NT2/D1 (cell line): Measurements from ENCODE around the gene CCDC174.

Source experiments
- DNase-seq: peaks from one replicate; pipeline ENCODE4 v3.0.0-alpha.2; 2011; ENCODE audit warnings: low read depth, low spot score
- H3K27me3 ChIP-seq: 2 replicates; pipeline ENCODE4 v1.6.0; 2011; ENCODE audit warnings: mild to moderate bottlenecking; ENCODE audit not compliant: insufficient read length, insufficient read depth
- H3K36me3 ChIP-seq: 2 replicates; pipeline ENCODE4 v1.6.1; 2011; ENCODE audit warnings: mild to moderate bottlenecking, low read length, mixed read lengths; ENCODE audit not compliant: insufficient read depth, insufficient read length
- H3K4me1 ChIP-seq: 2 replicates; pipeline ENCODE4 v1.5.1; 2011; ENCODE audit not compliant: insufficient read depth, insufficient read length
- H3K4me3 ChIP-seq: 2 replicates; pipeline ENCODE4 v1.5.1; 2011; ENCODE audit warnings: low read depth; ENCODE audit not compliant: insufficient read length
- H3K9ac ChIP-seq: 2 replicates; pipeline ENCODE4 v1.6.0; 2011; ENCODE audit warnings: low read depth; ENCODE audit not compliant: insufficient read length
- H3K9me3 ChIP-seq: 2 replicates; pipeline ENCODE4 v1.5.1; 2011; ENCODE audit warnings: mild to moderate bottlenecking, low read length; ENCODE audit not compliant: insufficient read depth
- SUZ12 ChIP-seq: IDR thresholded peaks from 2 replicates; pipeline ENCODE4 v1.6.1; 2011; ENCODE audit not compliant: insufficient read length, insufficient read depth; ENCODE audit errors: extremely low read depth
- YY1 ChIP-seq: IDR thresholded peaks from 2 replicates; pipeline ENCODE4 v1.6.1; 2011; ENCODE audit not compliant: insufficient read length, insufficient read depth
- ZNF274 ChIP-seq: IDR thresholded peaks from 2 replicates; pipeline ENCODE4 v1.6.1; 2011; ENCODE audit warnings: mild to moderate bottlenecking, low read depth, low read length

The CCDC174 gene

GRCh38 chr3:14689247-14689980 is 37.9 kb downstream of the CCDC174 start:
- no peaks in the 10 kb centered on the region for H3K36me3 ChIP-seq
- H3K4me1 ChIP-seq, result no peaks in the 10 kb centered on the region
- DNase-seq, result no peak
- no peak overlapping the region for H3K9ac ChIP-seq
- no peaks in the 10 kb centered on the region for H3K27me3 ChIP-seq
- H3K9me3 ChIP-seq, result no peaks in the 10 kb centered on the region
- no peak for TF ChIP-seq SUZ12
- TF ChIP-seq YY1, result no peak
- TF ChIP-seq ZNF274, result no peak
- H3K4me3 ChIP-seq, result no peak overlapping the region

- no peaks in the 10 kb centered on the region for H3K36me3 ChIP-seq
- no peak for DNase-seq
- no peak overlapping the region for H3K9ac ChIP-seq
- no peaks in the 10 kb centered on the region for H3K9me3 ChIP-seq
- H3K4me3 ChIP-seq, result no peak overlapping the region
- no peaks in the 10 kb centered on the region for H3K27me3 ChIP-seq
- H3K4me1 ChIP-seq, result no peaks in the 10 kb centered on the region
- no peak for TF ChIP-seq ZNF274
Measured at GRCh38 chr3:14691239-14691638, 39.7 kb downstream of the CCDC174 start.

- Histone ChIP-seq H3K27me3 (no peaks in the 10 kb centered on the region), H3K9me3 (no peaks in the 10 kb centered on the region), H3K4me1 (no peaks in the 10 kb centered on the region), H3K4me3 (no peak overlapping the region), H3K9ac (no peak overlapping the region), H3K36me3 (no peaks in the 10 kb centered on the region)
- DNase-seq, result no peak
- TF ChIP-seq YY1 (no peak), SUZ12 (no peak), ZNF274 (no peak)
Measured at GRCh38 chr3:14691719-14692118, 40.2 kb downstream of the CCDC174 start.

- DNase-seq, result no peak
- Histone ChIP-seq H3K27me3 (no peaks in the 10 kb centered on the region), H3K4me1 (no peaks in the 10 kb centered on the region), H3K4me3 (no peak overlapping the region), H3K9me3 (no peaks in the 10 kb centered on the region), H3K9ac (no peak overlapping the region), H3K36me3 (no peaks in the 10 kb centered on the region)
- TF ChIP-seq ZNF274, result no peak
- TF ChIP-seq YY1, result no peak
- no peak for TF ChIP-seq SUZ12
Measured at GRCh38 chr3:14698601-14699244, 47.2 kb downstream of the CCDC174 start.

- no peaks in the 10 kb centered on the region for H3K4me1 ChIP-seq
- H3K27me3 ChIP-seq, result no peaks in the 10 kb centered on the region
- H3K36me3 ChIP-seq, result no peaks in the 10 kb centered on the region
- H3K4me3 ChIP-seq, result no peak overlapping the region
- no peak overlapping the region for H3K9ac ChIP-seq
- TF ChIP-seq YY1 (no peak), ZNF274 (no peak), SUZ12 (no peak)
- H3K9me3 ChIP-seq, result no peaks in the 10 kb centered on the region
- no peak for DNase-seq
Measured at GRCh38 chr3:14699643-14700042, 48.1 kb downstream of the CCDC174 start.

- TF ChIP-seq ZNF274 (no peak), YY1 (no peak), SUZ12 (no peak)
- Histone ChIP-seq H3K9me3 (no peaks in the 10 kb centered on the region), H3K27me3 (no peaks in the 10 kb centered on the region)
Measured at GRCh38 chr3:14700891-14701290, 49.3 kb downstream of the CCDC174 start.

GRCh38 chr3:14701676-14702075 is 50.1 kb downstream of the CCDC174 start:
- H3K4me1 ChIP-seq, result no peaks in the 10 kb centered on the region
- H3K27me3 ChIP-seq, result no peaks in the 10 kb centered on the region
- TF ChIP-seq ZNF274, result no peak
- TF ChIP-seq YY1, result no peak
- no peak for TF ChIP-seq SUZ12
- no peaks in the 10 kb centered on the region for H3K36me3 ChIP-seq
- H3K9ac ChIP-seq, result no peak overlapping the region
- no peak overlapping the region for H3K4me3 ChIP-seq
- no peaks in the 10 kb centered on the region for H3K9me3 ChIP-seq
- no peak for DNase-seq

More at GRCh38 chr3:14700891-14701290, 49.3 kb downstream of the CCDC174 start:
- H3K36me3 ChIP-seq, result no peaks in the 10 kb centered on the region
- H3K4me3 ChIP-seq, result no peak overlapping the region
- DNase-seq, result no peak
- H3K4me1 ChIP-seq, result no peaks in the 10 kb centered on the region
- H3K9ac ChIP-seq, result no peak overlapping the region
